ENCODE results near the gene PSMB11.

Gene PSMB11

DNA sequence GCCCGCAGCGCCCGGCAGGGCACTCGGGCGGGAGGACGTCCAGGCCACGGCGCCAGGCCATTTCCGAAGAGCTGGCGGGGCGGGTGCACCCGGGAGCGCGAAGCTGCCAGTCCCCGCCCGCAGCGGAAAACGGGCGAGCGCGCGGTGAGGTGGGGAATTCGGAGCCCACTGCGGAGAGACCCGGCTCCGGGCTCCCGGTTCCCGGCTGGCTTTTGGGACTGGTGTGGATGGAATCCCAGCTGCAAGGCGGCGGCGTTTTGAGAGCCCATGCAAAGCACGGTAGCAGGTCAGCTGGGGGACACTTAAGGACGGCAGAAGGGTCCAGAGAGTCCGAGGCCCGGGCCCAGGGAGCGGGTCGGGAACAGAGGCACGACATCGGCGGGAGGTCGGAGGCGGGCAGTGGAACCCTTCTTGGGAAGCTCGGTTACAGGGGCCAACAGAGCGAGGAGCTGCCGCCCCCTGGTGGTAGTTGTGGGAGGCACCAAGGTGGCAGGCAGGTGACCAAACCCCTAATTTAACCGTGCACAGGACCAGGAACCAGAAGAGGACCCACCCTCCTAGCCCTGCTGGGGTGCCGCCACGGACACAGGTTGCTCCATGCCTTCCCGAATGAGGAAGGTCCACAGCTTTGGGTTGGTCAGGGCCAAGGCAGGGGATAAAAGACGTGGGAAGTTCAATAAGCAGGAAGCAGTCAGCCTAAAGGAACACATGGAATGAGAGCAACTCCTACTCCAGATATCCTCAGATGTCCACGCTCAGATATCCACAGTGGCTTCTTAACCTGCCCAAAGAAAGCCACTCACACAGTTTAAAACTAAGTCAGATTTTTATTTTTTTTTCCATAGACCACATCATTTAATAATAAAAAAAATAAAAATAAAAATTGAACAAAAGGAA lies 16.0 kb downstream of the PSMB11 start:
- ChIA-PET CTCF (interaction anchor here (0.6 to 31.7 kb wide), 36 partner anchors 8 to 502 kb away, joined by 3 to 1423 read pairs (median 5); partner anchors contain the start of genes ACIN1, AJUBA, C14orf119 and HAUS4), POLR2A (interaction anchor here (0.6 to 1.5 kb wide), 12 partner anchors 11 to 144 kb away, joined by 3 to 9 read pairs (median 4); partner anchors contain the start of genes ACIN1, AJUBA, C14orf119 and PRMT5)
- TF ChIP-seq, protein P1, sequence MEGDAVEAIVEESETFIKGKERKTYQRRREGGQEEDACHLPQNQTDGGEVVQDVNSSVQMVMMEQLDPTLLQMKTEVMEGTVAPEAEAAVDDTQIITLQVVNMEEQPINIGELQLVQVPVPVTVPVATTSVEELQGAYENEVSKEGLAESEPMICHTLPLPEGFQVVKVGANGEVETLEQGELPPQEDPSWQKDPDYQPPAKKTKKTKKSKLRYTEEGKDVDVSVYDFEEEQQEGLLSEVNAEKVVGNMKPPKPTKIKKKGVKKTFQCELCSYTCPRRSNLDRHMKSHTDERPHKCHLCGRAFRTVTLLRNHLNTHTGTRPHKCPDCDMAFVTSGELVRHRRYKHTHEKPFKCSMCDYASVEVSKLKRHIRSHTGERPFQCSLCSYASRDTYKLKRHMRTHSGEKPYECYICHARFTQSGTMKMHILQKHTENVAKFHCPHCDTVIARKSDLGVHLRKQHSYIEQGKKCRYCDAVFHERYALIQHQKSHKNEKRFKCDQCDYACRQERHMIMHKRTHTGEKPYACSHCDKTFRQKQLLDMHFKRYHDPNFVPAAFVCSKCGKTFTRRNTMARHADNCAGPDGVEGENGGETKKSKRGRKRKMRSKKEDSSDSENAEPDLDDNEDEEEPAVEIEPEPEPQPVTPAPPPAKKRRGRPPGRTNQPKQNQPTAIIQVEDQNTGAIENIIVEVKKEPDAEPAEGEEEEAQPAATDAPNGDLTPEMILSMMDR (IDR thresholded peaks at IDR 0.05; ENCODE audit: insufficient read depth, low read length, missing control alignments) = peak; percentile 94
- peak overlapping the region; percentile 60 for H3K4me3 ChIP-seq (ENCODE audit: low read depth, low read length)
- DNase-seq (ENCODE audit: low read depth, low spot score) = no peak

DNA sequence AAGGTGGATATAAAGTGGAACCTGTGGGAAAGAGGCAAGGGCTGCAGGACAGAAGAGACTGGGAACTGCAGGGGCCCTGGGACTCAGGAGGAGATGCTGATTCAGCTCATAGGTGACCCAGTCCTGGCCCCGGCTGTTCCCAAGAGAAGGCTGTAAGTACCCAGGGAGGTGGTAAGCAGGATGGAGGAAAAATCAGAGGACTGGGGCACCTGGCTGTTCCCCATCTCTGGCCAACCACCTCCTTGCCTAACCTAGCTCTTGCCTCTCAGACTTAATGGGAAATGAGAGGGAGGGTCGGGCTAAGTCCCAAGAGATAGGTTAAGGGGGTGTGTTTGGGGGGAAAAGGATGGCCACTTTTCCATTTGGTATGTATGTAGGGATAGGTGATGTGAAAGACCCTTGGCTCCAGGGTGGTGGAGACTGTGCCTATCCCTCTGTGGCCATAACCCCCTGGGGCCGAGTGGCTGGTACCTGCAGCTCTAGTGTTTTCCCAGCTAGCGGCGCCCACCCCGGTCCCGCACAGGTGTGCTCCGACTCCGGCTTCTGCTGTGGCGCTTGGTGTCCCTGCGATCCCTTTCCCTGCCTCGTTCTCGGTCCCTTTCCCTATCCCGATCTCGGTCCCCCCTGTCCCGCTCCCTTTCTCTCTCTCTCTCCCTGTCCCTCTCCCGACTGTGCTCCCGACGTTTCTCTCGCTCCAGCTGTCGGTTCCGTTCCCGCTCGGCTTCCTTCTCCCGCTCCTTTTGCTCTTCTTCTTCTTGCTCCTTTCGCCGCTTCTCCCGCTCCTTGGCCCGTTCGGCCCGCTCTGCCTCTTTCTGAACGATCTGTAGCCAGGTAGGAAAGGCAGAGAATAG lies 16.9 kb downstream of the PSMB11 start:
- no peak for DNase-seq (ENCODE audit: low read depth, low spot score)
- TF ChIP-seq, protein P1 (IDR thresholded peaks at IDR 0.05; ENCODE audit: insufficient read depth, low read length, missing control alignments) = no peak
- ChIA-PET CTCF (interaction anchor here (0.8 to 31.7 kb wide), 33 partner anchors 7 to 1079 kb away, joined by 3 to 1423 read pairs (median 5); partner anchors contain the start of genes ACIN1, AJUBA, C14orf119 and HAUS4), POLR2A (interaction anchor here (0.6 to 1.5 kb wide), 9 partner anchors 36 to 145 kb away, joined by 3 to 9 read pairs (median 5); partner anchors contain the start of genes ACIN1, AJUBA, C14orf119 and PRMT5)
- no peak overlapping the region for H3K4me3 ChIP-seq (ENCODE audit: low read depth, low read length)

DNA sequence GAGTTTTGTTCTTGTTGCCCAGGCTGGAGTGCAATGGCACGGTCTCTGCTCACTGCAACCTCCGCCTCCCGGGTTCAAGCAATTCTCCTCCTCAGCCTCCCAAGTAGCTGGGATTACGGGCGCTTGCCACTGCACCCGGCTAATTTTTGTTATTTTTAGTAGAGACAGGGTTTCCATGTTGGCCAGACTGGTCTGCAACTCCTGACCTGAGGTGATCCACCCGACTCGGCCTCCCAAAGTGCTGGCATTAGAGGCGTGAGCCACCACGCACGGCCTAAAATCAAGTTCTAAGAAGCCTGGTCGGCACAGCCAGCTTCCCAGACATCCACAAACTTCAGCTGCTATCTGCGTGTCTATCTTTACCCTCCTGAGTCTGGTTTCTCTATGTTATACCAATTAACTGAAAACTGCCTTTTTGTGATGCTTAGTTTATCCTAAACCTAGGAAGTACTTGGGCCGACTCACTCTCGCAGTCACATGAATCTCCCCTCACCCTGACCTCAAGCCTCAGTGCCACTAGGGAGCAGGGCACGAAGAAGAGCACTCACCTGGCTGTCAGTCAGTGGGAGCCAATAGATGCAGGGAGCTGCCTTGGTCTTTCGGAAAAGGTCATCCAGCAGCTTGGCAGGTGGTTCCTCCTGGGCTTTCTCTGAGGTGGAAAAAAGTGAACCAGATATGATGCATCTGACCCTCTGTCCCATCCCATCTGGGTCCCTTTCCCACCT lies 18.7 kb downstream of the PSMB11 start:
- DNase-seq (ENCODE audit: low read depth, low spot score) = no peak
- CTCF ChIA-PET = interaction anchor here (0.6 to 31.7 kb wide), 16 partner anchors 7 to 672 kb away, joined by 3 to 1423 read pairs (median 16); partner anchors contain the start of genes AJUBA, HAUS4 and PRMT5
- TF ChIP-seq, protein P1 (IDR thresholded peaks at IDR 0.05; ENCODE audit: insufficient read depth, low read length, missing control alignments) = no peak
- POLR2A ChIA-PET = interaction anchor here (0.9 kb wide), 1 partner anchor 8 kb away, joined by 4 read pairs; no protein-coding TSS in a partner anchor
- no peak overlapping the region for H3K4me3 ChIP-seq (ENCODE audit: low read depth, low read length)

DNA sequence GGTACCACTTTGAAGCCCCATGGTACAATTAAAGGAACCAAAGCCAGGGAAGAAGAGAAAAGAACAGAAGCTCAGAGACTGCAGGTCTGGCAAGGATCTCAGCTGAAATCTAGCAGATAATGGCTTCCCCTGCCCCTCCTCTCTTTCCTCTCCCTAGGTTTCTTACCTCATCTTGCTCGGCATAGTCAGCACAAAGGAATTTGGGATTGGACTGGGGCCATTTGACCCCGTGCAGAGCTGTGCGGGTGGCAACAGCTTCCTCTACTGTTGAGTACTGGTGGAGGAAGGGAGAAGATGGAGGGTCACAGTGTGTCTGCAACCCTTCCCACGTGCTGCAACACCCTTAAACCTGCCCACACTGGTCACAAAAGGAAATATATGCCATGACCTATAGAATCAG lies 20.0 kb downstream of the PSMB11 start:
- H3K4me3 ChIP-seq (ENCODE audit: low read depth, low read length) = no peak overlapping the region
- TF ChIP-seq, protein P1 (IDR thresholded peaks at IDR 0.05; ENCODE audit: insufficient read depth, low read length, missing control alignments) = no peak
- CTCF ChIA-PET = interaction anchor here (0.7 to 31.7 kb wide), 17 partner anchors 8 to 506 kb away, joined by 3 to 1423 read pairs (median 5); partner anchors contain the start of genes AJUBA and PRMT5
- peak; percentile 78 for DNase-seq (ENCODE audit: low read depth, low spot score)
- POLR2A ChIA-PET = interaction anchor here (0.6 to 2.0 kb wide), 6 partner anchors 9 to 79 kb away, joined by 3 to 10 read pairs (median 6); partner anchors contain the start of genes ACIN1, AJUBA and C14orf119

DNA sequence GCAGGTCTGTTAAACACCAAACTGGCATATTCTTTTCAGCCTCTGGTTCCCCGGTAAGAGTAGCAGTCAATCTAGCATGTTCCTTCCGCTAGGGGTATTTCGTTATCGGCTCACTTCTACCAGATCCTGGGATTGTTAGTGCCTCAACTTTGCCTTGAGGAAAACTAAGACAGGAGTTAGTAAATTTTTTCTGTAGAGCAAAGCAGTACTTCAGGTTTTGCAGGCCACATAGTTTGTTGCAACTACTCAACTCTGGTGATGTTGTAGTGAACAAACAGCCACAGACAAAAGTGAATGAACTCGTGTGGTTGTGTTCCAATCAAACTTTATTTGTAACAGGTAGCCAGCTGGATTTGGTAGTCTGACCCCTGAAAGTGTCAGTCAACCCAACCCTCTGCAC lies 21.6 kb downstream of the PSMB11 start:
- POLR2A ChIA-PET = interaction anchor here (1.1 kb wide), 1 partner anchor 32 kb away, joined by 3 read pairs; the partner anchor contains the start of genes ACIN1 and C14orf119
- DNase-seq (ENCODE audit: low read depth, low spot score) = no peak
- no peak overlapping the region for H3K4me3 ChIP-seq (ENCODE audit: low read depth, low read length)
- CTCF ChIA-PET = interaction anchor here (1.0 to 31.7 kb wide), 8 partner anchors 15 to 507 kb away, joined by 3 to 1423 read pairs (median 22); partner anchors contain the start of gene AJUBA
- TF ChIP-seq, protein P1 (IDR thresholded peaks at IDR 0.05; ENCODE audit: insufficient read depth, low read length, missing control alignments) = no peak

All from AG04449 (cell line).